NK-92 (cell line): ENCODE results near the gene USF3.

Experiments
- DNase-seq: peaks from one replicate; lab custom pipeline; 2025; ENCODE audit not compliant: unreplicated experiment; lab: John Stamatoyannopoulos, UW

USF3 gene

DNA sequence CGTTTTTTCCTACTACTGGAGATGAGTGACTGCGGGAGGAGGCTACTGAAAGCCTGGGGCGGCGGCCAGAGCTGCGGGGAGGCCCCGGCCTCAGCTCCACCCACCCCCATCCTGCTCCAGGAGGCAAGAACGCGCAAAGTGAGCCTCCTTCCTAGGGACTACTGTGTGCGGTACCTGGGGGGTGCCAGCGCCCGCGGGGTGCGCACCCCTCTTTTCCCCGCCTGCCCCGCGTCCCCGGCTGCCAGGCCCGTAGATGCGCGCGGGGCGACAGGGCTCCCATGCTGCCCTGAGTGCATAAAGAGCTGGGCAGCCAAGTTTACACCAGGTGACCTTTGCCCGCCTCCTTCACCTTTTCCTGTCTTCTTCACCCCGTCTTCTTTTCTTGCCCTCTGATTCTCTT, 2.5 kb upstream of the USF3 start:
- no peak for DNase-seq

DNA sequence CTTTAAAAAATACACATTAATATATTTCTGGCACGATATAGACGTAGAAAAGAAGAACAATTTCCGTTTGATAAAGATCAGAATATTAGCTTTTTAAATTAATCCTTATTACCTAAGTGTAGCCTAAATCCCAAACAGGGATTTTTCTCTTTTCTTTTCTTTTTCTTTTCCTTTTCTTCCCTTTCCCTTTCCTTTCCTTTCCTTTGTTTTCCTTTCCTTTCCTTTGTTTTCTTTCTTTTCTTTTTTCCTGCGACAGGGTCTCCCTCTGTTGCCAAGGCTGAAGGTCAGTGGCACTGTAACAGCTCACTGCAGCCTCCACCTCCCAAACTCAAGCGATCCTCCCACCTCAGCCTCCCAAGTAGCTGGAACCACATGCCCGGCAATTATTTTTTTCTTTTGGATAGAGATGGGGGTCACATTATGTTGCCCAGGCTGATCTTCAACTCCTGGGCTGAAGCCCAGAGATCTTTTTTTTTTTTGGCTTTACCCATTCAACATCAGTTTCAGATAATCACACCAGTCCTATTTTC, 1.8 kb upstream of the USF3 start:
- no peak for DNase-seq

DNA sequence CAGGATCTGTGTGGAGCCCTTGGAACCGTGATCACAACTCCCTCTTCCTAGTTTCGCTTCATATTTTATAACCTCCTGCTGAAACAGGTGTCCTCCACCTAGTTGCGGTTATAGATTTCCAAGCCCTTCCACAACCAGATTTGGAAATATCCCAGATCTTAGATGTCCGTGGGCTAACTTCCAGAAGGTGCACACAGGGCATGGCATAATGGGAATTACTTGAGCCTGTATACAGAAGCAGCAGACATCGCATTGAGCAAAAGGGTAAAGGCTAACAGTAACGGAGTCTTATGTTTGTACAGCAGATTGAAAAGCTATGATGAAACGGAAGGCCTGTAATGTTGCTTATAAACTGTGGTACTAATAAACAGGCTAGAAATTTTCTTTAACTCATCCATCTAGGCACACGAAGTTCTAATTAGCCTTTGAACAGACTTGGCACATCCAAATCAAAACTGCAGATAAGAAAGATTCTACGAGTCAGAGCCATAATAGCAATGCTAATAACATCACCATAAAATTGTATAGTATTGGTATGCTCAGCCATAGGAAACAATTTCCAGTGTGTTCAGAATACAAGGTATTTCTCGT, 1.2 kb upstream of the USF3 start:
- DNase-seq: no peak

DNA sequence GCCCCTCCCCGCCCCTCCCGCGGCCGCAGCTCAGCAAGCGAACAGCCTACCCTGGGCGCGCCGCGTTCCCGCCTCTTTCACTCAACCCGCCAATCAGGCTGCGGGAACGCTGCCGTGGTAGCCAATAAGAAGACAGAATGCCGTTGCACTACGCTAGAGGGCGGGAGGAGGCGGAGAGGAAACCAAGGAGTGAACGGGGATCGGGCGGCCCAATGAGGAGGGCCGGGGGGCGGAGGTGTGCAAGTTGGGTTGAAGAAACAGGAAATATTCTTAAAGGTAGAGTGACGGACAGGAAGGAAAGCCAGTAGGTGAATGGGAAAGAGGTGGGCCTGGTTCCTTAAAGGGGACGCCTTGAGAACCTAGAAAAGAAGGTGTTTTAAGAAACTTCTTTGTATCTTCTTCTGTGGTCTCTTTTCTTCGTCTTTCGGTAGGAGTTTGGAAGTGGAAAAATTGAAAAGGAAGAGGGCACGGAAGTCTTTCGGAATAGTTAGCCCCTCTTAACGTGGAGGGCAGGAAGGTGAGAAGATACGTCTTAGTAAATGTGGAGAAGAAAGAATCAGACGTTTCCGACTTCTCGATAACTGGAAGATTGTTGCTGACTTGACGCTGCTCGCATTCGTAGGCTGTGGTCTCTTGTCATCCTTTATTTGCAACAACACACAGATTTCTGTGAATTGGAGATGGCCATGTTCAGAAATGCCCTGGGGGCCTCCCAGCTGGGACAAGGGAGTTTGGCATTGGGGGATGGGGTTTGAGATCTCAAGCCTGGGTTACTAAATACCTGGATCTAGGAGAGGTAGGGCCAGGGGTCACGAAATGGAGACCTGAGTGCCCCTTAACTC, 437 bp upstream of the USF3 start:
- DNase-seq: peak; percentile 96

DNA sequence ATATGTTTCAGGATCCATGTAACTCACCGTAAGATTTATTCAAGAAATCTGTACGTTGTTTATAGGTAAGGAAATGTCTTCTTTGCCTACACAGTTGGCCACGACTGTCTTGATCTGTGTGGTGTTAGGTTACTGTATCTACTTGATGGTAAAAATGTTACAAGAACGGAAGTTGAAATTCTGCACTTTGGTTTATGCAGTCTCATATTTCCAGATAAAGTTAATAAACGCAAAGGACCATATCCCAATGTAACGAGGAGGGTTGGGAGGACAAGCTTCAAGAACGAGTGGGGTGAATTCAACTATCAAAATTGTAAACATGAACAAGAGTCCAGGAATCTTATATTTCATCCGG, 1.0 kb downstream of the USF3 start:
- DNase-seq: no peak

DNA sequence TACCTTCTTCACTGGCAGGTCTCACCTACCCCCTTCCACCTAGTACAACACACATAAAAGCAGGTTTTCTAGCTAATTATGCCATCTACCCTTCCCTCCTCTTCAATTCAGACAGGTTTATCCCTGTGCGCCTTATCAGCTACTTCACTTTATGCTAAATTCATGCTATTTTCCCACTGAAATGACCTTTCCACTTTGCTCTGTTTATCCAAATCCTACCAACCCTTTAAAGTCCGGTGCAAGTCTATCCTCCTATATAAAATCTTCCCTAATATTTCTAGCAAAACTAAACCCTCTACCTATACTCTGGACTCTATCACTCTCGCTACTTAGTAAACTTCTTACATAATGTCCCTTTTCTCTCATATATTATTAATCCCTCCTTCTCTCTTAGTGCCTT, 6.0 kb downstream of the USF3 start:
- no peak for DNase-seq

DNA sequence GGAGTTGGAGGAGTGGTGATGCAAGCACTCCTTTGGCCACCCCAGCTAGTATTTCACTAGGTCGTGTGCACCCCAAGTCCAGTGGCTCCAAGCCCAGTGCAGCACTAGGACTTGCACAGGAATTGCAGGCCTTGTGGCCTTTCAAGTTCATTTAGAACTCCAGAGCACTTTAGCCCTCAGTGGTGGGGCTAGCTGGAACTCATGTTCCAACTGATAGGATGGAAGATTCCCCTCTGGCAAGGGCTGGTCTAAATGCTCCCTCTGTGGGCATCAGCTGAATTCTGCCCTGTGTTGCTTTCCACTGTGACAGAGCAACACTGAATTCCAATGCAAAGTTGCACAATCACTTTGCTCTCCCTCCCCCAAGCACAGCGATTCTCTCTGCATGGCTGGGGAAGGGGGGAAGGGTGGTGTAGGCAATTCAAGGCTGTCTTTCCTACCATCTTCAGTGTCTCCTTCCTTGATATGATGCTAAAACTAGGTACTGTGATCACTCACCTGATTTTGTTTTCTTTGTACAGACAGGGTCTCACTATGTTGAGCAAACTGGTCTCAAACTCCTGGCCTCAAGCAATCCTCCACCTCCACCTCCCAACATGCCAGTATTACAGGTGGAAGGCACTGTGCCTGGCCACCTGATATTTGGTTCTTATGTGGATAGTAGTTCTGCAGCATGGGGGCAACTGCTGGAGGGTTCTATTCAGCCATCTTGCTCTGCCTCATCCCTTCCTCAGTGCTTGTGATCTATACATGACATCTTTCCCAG, 10.3 kb downstream of the USF3 start:
- no peak for DNase-seq

DNA sequence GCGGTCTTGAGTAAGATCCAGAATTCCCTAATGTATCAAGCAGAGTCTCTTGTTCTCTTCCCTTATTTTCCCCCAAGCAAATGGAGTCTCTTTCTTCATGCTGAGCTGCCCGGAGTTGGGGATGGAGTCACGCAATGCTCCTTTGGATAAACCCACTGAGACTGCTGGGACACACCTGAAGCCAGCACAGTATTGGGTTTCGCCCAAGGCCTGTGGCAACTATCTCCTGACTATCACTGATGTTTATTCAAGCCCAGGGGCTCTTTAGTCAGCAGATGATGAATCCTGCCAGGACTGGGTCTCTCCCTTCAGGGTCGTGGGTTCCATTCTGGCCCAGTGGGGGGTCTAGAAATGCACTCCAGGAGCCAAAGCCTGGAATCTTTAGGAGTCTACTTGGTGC, 11.3 kb downstream of the USF3 start:
- DNase-seq: no peak

DNA sequence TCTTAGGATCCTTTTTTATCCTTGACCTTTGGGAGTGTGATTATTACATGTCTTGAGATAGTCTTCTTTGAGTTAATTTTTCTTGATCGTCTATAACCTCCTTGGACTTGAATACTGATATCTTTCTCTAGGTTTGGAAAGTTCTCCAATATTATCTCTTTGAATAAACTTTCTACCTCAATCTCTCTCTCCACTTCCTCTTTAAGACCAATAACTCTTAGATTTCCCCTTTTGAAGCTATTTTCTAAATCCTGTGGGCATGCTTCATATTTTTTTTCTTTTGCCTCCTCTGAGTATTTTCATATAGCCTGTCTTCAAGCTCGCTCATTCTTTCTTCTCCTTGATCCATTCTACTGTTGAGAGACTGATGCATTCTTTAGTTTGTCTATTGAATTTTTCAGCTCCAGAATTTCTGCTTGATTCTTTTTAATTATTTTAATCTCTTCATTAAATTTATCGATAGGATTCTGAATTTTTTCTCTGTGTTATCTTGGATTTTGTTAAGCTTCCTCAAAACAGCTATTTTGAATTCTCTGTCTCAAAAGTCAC, 12.1 kb downstream of the USF3 start:
- DNase-seq: no peak

DNA sequence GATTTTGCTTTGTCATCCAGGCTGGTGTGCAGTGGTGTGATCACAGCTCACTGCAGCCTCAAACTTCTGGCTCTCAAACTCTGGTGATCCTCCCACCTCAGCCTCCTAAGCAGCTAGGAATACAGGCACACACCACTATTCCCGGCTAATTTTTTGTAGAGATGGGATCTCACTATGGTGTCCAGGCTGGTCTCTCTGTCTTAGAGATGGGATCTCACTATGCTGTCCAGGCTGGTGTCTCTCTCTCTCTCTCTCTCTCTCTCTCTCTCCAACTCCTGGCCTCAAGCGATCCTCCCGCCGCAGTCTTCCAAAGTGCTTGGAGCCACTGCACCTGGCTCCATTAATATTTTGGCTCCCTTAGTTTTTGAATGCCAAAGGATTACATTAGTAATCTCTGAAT, 17.7 kb downstream of the USF3 start:
- DNase-seq: no peak

DNA sequence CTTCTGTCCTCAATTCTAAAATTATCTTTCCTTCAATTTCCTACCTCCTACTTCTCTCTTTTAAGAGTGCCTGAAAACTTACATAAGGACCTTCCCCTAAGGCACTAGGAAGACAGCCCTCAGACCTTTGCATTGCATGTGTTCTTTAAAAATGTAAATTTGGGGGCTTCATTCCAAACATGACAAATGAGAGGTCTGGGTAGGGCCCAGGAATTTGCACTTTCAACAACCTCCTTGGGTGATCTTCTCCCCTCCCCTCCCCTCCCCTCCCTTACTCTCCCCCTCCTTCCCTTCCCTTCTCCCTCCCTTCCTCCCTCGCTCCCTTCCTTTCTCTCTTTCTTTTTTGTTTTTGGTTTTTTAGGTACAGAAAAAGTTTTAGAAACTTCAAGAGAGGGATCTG, 18.7 kb downstream of the USF3 start:
- no peak for DNase-seq

DNA sequence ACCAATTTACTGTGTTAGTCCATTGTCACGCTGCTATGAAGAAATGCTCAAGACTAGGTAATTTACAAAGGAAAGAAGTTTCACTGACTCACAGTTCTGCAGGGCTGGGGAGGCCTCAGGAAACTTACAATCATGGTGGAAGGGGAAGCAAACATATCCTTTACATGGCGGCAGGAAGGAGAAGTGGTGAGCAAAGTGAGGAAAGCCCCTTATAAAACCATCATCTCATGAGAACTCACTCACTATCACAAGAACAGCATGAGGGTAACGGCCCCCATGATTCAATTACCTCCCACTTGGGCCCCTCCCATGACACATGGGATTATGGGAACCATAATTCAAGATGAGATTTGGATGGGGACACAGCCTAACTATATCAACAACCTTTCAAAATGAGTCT, 20.2 kb downstream of the USF3 start:
- no peak for DNase-seq

DNA sequence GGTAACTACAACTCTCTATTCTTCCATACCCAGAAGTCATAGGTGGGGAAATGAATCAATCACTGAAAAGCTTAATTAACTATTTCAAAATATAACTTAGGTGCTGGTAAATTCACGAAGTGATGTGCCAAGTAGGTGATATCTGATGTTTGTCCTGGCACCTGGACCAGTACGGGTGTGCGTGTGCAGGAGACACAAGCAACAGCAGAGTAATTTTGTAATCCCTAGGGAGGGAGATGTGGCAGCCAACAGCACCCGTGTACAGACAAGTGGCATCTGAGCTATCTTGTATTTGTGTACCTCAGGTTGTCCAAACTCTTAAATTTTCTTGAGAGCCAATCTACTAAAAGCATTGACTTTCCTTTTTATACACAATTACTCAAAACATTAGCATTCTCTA, 22.8 kb downstream of the USF3 start:
- no peak for DNase-seq

DNA sequence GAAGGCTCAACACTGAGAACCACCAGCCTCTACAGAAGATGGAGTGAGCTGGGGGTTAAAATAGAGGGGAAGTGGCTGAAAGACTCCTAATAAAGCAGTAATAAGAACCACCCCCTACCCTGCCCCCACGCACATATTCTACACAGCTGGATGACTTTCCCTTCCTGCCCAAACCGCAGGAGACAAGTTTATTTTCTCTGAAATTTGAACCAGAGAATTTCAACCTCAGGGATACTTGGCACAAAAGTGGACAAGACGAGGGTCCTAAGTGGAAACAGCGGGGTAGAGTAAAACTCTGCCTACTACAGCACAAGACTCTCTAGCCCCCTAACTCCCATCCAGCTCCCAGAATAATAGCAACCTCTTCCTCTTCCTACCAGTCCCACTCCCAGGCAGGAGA, 28.4 kb downstream of the USF3 start:
- DNase-seq: no peak

DNA sequence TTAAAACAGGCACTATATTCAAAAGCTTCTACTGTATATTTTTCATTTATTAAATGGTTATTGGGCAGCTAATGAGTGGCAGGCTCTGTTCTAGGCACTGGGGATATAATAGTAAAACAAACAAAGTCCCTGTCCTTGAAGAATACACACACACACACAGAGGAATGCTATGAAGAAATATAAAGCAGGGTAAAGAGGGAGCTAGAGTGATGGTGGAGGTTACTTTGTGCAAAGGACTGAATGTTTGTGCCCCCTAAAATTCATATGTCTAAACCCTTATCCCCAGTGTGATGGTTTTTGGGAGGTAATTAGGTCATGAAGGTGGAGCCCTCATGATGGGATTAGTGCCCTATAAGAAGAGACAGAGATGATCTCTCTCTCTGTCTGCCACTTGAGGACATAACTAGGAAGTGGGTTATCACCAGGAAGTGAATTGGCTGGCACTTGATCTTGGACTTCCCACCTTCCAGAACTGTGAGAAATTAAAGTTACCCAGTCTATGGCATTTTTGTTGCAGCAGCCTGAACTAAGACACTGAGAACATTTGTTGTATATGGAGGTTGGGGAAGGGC, 31.8 kb downstream of the USF3 start:
- no peak for DNase-seq

DNA sequence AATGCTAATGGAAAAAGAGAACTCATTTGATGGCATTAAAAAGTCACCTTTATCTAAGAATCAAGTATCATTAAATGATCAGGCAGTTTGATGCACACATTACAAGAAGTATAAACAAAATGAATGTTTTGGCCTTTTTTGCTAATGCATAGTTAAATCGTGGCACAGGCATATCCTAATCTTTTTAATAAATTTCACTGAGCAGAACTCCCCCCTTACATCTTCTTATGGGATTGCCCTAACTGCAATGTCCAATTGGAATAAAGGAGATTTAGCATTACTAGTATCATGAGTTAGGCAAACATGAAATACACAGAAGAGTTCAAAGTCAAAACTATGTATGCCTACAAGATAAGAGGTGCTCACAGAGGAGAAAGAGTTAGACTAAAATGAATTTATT, 32.7 kb downstream of the USF3 start:
- DNase-seq: no peak

DNA sequence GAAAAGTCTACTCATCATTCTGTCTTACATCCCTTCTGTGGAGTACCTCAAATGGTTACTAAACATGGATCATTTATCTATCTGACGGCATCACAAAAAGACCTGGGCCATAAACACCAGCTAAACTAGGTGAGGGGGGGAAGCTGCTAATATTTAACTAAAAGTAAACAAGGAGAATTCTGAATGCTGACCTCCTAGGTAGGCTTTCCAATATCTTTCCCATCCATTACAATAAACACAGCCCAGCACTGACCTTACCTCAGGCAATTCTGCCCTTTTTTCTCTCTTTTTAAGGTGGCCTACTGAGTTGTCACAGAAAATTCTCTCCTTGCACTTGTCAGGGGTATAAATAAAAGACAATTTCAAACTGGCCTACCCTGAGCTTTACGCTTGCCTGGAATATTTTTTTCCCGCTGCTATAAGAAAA, 33.1 kb downstream of the USF3 start:
- DNase-seq: no peak

DNA sequence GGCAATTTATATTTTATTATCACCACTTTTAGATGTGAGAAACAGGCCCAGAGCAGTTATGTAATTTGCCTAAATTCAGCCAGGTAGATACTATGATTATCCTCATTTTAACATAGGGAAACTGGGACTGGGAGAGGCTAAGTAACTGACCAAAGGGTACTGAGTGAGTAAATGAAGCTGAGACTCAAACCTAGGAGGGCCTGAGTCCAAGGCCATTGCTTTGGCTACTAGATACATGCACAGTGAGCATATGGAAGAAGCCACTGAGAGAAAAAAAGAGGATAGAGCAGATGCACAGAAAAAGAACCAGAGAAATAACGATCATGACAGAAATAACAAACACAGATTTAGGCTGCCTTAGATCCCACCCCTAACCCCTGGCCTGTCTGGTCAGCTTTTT, 33.6 kb downstream of the USF3 start:
- no peak for DNase-seq

DNA sequence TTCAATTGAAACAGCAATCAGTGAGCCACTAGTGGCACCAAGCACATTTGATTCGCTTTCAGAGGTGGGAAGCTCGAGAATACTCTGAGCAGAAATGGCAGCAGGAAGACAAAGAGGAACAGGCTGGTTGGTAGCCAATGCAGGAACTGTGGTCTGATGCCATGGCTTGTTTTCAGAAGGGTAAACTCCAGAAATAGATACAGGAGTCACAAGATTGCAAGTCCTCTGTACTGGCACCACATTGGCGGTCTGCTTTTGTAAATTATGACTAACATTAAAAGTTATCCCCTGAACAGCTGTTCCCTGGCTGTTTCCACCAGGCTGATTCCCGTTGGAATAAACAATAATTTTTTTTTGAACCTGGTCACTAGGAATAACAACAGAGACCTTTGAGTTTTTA, 35.5 kb downstream of the USF3 start:
- no peak for DNase-seq

DNA sequence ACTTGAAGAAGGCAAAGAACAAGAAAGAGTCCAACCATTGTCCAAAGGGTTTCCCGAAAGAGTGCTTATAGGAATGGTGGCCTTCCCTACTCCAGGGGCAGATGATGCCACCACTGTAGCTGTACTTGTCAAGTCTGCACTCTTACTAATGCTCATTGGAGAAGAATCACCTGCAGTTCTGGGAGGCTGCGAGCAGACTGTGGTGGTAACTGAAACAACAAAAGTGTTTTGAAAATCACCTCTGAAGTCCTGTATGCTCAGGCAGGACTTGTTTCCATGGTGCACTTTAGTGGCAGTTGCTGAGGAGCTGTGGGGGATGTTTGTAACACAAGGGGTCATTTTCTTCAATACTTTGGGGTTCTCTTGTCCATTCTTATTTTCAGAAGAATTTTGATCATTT, 36.0 kb downstream of the USF3 start:
- DNase-seq: no peak

DNA sequence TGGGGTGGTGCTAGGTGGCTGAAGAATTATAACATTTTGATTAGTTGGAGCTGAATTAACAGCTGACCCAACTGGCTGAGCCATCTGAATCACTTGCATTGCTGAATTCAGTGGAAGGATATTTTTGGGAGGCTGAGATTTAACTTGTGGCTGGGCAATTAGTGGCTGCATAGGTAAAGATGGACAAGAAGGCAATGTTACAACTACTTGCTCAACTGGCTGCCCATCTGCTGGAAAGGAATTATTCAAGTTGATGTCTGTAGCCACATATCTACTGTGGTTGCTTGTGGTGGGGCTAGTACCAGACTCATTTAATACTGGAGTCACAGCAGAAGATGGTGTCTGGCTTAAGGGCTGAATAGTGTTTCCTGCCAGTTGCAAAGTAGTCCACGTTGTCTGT, 36.4 kb downstream of the USF3 start:
- no peak for DNase-seq
